ENCODE data around the gene NT5C1B. TPM values are rescaled to one million over a fixed set of nuclear protein-coding genes. Genes with fewer than 3 reads are reported as not detected.

Gene NT5C1B
- polyA plus RNA-seq (2011; rRNA removed) (not detected in 2 replicates), polyA plus RNA-seq (2017; fragmentation: RNase III; extraction: RNeasy Plus Mini Kit Qiagen cat#74134 plus additional on column Dnase treatment) (not detected in 3 replicates), polyA minus RNA-seq (2011; rRNA and poly(A)+ RNA removed) (not detected in 2 replicates)
- polyA plus RNA-seq (2012; cell fraction: cytosol; rRNA removed), result not detected in 2 replicates
- polyA plus RNA-seq (2012; cell fraction: nucleus; rRNA removed), result not detected in 2 replicates

- WGBS (ENCODE audit: missing lambda C conversion rate), result 12% methylated on average over 1 of the region's 1 CpG
- ATAC-seq (no peak), FAIRE-seq (no peak), DNase-seq (ENCODE audit: low read depth in 1 of 2, low spot score in 1 of 2) (no peak)
- Histone ChIP-seq H3K4me1 (no peaks in the 10 kb centered on the region), H3K27ac (no peak within 1 kb of the TSS), H3K4me2 (no peak within 1 kb of the TSS), H3K9me3 (no peaks in the 10 kb centered on the region), H3K4me3 (no peak within 1 kb of the TSS)
- no peak for TF ChIP-seq REST (IDR thresholded peaks at IDR 0.05)
- no peak for TF ChIP-seq GATA3 (IDR thresholded peaks at IDR 0.05; ENCODE audit: borderline replicate concordance)
- no peak for TF ChIP-seq EP300 (IDR thresholded peaks at IDR 0.05)
- no peak for TF ChIP-seq FOSL2 (IDR thresholded peaks at IDR 0.05)
- TF ChIP-seq FOSL2 (CRISPR knock-in tag; IDR thresholded peaks at IDR 0.05), result no peak
- TF ChIP-seq SMC3 (IDR thresholded peaks at IDR 0.05), result no peak
- no peak for TF ChIP-seq TP53 (CRISPR knock-in tag; IDR thresholded peaks at IDR 0.05)
- no peak for TF ChIP-seq JUNB (IDR thresholded peaks at IDR 0.05)
- TF ChIP-seq RNF2 (IDR thresholded peaks at IDR 0.05; ENCODE audit: borderline replicate concordance, low read depth), result no peak
- TF ChIP-seq E2F6 (IDR thresholded peaks at IDR 0.05; ENCODE audit: borderline replicate concordance, low read depth), result no peak
- TF ChIP-seq CTCF (IDR thresholded peaks at IDR 0.05), result no peak
- TF ChIP-seq PHF8 (IDR thresholded peaks at IDR 0.05; ENCODE audit: borderline replicate concordance, low read depth), result no peak
- no peak for TF ChIP-seq CBX2 (IDR thresholded peaks at IDR 0.05; ENCODE audit: borderline replicate concordance, low read depth)
- TF ChIP-seq ATOH8 (CRISPR knock-in tag; IDR thresholded peaks at IDR 0.05; ENCODE audit: low read depth), result no peak
- no peak for TF ChIP-seq RFX5 (IDR thresholded peaks at IDR 0.05)
- TF ChIP-seq FOSB (CRISPR knock-in tag; IDR thresholded peaks at IDR 0.05), result no peak
- TF ChIP-seq HES2 (IDR thresholded peaks at IDR 0.05), result no peak
- TF ChIP-seq HOXB13 (CRISPR knock-in tag; IDR thresholded peaks at IDR 0.05; ENCODE audit: low read depth), result no peak
- no peak for TF ChIP-seq SREBF2 (IDR thresholded peaks at IDR 0.05)
- TF ChIP-seq POLR2A (IDR thresholded peaks at IDR 0.05; ENCODE audit: low read length), result no peak
- ChIA-PET POLR2A (no interaction called here), CTCF (interaction anchor here (1.7 kb wide), 1 partner anchor 69 kb away, joined by 6 read pairs; no protein-coding TSS in a partner anchor)
Observed at GRCh38 chr2:18589354-18589753, at the start of gene NT5C1B. Gene NT5C1B (minus strand): TSS chr2:18589569. CDS start chr2:18589468, 101 bp downstream.

- peaks cover 23% of the 10 kb centered on the region for H3K9me3 ChIP-seq
- CTCF ChIA-PET, result no interaction called here
- POLR2A ChIA-PET, result no interaction called here
- H3K4me3 ChIP-seq, result no peak overlapping the region
- H3K4me2 ChIP-seq, result no peak overlapping the region
- H3K4me1 ChIP-seq, result no peaks in the 10 kb centered on the region
- 0% methylated on average over 1 of the region's 1 CpG for WGBS (ENCODE audit: missing lambda C conversion rate)
- DNase-seq (ENCODE audit: low read depth in 1 of 2, low spot score in 1 of 2) (no peak), FAIRE-seq (no peak), ATAC-seq (no peak)
- H3K27ac ChIP-seq, result no peak overlapping the region
- TF ChIP-seq JUN (IDR thresholded peaks at IDR 0.05) (no peak), NR3C1 (IDR thresholded peaks at IDR 0.05) (no peak), ATOH8 (CRISPR knock-in tag; IDR thresholded peaks at IDR 0.05; ENCODE audit: low read depth) (no peak), BHLHE40 (IDR thresholded peaks at IDR 0.05; ENCODE audit: low read depth, low read length) (no peak), REST (IDR thresholded peaks at IDR 0.05) (no peak), HMGXB4 (CRISPR knock-in tag; IDR thresholded peaks at IDR 0.05; ENCODE audit: borderline replicate concordance) (no peak)
Observed at GRCh38 chr2:18637196-18637595, 47.8 kb upstream of the NT5C1B start.

All from A549 (cell line).